Heart left ventricle (tissue), 16 donors: ENCODE data around the gene SKP1. TPM values are rescaled to one million over a fixed set of nuclear protein-coding genes. Genes with fewer than 3 reads are reported as not detected.

Source experiments
- ATAC-seq, 4 donors: fragments of 200-7000 bp; cut with Tn5 transposase; one replicate each; pipeline ENCODE4 v1.9.1; 2020 to 2022; ENCODE audit warnings: moderate library complexity in 4 of 4, mild to moderate bottlenecking in 3 of 4, moderate number of reproducible peaks in 1 of 4
- DNase-seq, 5 donors: peaks; one replicate each; pipeline ENCODE4 v3.0.0-alpha.2; 2020
- H3K27ac ChIP-seq, 12 donors: fragments of 200-600 bp; sonication (generic) in 4 of 12; one replicate each; pipeline versions ENCODE4 v1.5.0 to v1.8.0; 2016 to 2022; ENCODE audit warnings: mild to moderate bottlenecking in 2 of 12
- H3K27me3 ChIP-seq, 9 donors: fragments of 200-600 bp; sonication (generic) in 2 of 9; one replicate each; pipeline versions ENCODE4 v1.5.1 to v1.8.0; 2016 to 2022; ENCODE audit warnings: mild to moderate bottlenecking in 3 of 9
- H3K36me3 ChIP-seq, 9 donors: fragments of 200-600 bp; sonication (generic) in 2 of 9; one replicate each; pipeline versions ENCODE4 v1.5.0 to v1.8.0; 2018 to 2022; ENCODE audit warnings: mild to moderate bottlenecking in 2 of 9
- H3K4me1 ChIP-seq, 12 donors: fragments of 200-600 bp; sonication (generic) in 4 of 12; one replicate each; pipeline versions ENCODE4 v1.5.0 to v1.8.0; 2016 to 2022; ENCODE audit warnings: mild to moderate bottlenecking in 3 of 12
- H3K4me3 ChIP-seq, 12 donors: fragments of 200-600 bp; sonication (generic) in 4 of 12; one replicate each; pipeline versions ENCODE4 v1.5.0 to v1.8.0; 2017 to 2022; ENCODE audit warnings: mild to moderate bottlenecking in 9 of 12, moderate library complexity in 4 of 12
- H3K9me3 ChIP-seq, 12 donors: fragments of 200-600 bp; sonication (generic) in 4 of 12; one replicate each; pipeline versions ENCODE4 v1.5.0 to v1.8.0; 2016 to 2022; ENCODE audit warnings: mild to moderate bottlenecking in 1 of 12
- POLR2A ChIP-seq, 2 donors: fragments of 450-650 bp; IDR thresholded peaks; one replicate each; pipeline ENCODE4 v1.6.1; 2017; ENCODE audit warnings: antibody characterized with exemption in 2 of 2, mild to moderate bottlenecking in 2 of 2, moderate library complexity in 2 of 2
- WGBS, 4 donors: extraction: QIAGEN DNeasy Blood & Tissue Kit in 2 of 4; methylation state at CpG; one replicate each; pipeline versions ENCODE4 v1.1.5 to v1.1.7; 2013 to 2018; 5-methylcytosine and 5-hydroxymethylcytosine counted together
- intact Hi-C, 10 donors: fragments of 100-400 bp; cut with DNase I; formaldehyde crosslinking; loops; one replicate each; pipeline versions ENCODE4 v1.11.1 to v1.14.2; 2022
- polyA plus RNA-seq, 2 donors: library from polyadenylated mRNA; stranded (reverse); fragments of 200-250 nt; gene quantifications; one replicate each; pipeline ENCODE4 v1.2.3, GENCODE V29; 2013
- total RNA-seq, 9 donors: library from RNA; depleted of rRNA in 2 of 9; stranded (reverse); fragments of >200 nt in 2 of 9; fragmentation: NEBNext Ultra II Directional in 3 of 9; extraction: Animal tissue kit (Norgen Biotek cat#: 25700) in 3 of 9; gene quantifications; one replicate each; pipeline versions ENCODE4 v1.1.0 to v1.2.4, GENCODE V29; 2016 to 2023
- TF ChIP-seq, protein P1 (sequence below), 12 donors: fragments of 200-600 bp; sonication (generic) in 4 of 12; IDR thresholded peaks; one replicate each; pipeline versions ENCODE4 v1.5.0 to v1.8.0; 2018 to 2022; ENCODE audit warnings: antibody characterized with exemption in 12 of 12, mild to moderate bottlenecking in 5 of 12
- donor health status: ischemic (EF 13 %, LVEDD 7.1; RV severe dilation, severe dysfunction).
- donor health status: healthy with polysubstance abuse.
- donor health status: DM: no; HTN: yes; CAD: no.
- donor health status: DM: no; HTN: no; CAD: no.
- donor health status: ischemic (EF 25% LVEDD 6.9; RV normal size, moderate dysfunction).
- donor health status: ischemic (EF 25% LVEDD 5.7; RV mildly dilated, moderate dysfunction).
- donor health status: healthy.
- donor health status: DM: yes; HTN: yes; CAD: no.
- donor health status: ischemic (EF 35%, LVEDD 5.7; RV mildly dilated, moderate dysfunction).
- donor health status: nonischemic (EF 11% LVEDD 7.7; RV severe dilation, severe dysfunction).
- donor health status: DM: yes; HTN: yes; CAD: no.
- donor health status: PGD.
- donor health status: ischemic (EF 29% LVEDD 5.4; RV normal size, mild dysfunction).
- donor health status: nonischemic (EF 23%, LVEDD 6.1; RV moderate dilation, normal function).

SKP1 gene
- total and polyA plus RNA-seq, 11 donors: 175 to 1,085 (median 459) TPM

- TF ChIP-seq POLR2A (IDR thresholded peaks at IDR 0.05): no peak
- TF ChIP-seq, protein P1, sequence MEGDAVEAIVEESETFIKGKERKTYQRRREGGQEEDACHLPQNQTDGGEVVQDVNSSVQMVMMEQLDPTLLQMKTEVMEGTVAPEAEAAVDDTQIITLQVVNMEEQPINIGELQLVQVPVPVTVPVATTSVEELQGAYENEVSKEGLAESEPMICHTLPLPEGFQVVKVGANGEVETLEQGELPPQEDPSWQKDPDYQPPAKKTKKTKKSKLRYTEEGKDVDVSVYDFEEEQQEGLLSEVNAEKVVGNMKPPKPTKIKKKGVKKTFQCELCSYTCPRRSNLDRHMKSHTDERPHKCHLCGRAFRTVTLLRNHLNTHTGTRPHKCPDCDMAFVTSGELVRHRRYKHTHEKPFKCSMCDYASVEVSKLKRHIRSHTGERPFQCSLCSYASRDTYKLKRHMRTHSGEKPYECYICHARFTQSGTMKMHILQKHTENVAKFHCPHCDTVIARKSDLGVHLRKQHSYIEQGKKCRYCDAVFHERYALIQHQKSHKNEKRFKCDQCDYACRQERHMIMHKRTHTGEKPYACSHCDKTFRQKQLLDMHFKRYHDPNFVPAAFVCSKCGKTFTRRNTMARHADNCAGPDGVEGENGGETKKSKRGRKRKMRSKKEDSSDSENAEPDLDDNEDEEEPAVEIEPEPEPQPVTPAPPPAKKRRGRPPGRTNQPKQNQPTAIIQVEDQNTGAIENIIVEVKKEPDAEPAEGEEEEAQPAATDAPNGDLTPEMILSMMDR (IDR thresholded peaks at IDR 0.05): no peak
- Histone ChIP-seq H3K4me3 (no peak overlapping the region), H3K36me3 (peaks cover 0 to 100% (median 91%) of the 10 kb centered on the region in 9 donors), H3K4me1 (peaks cover 0 to 47% (median 28%) of the 10 kb centered on the region in 12 donors), H3K27me3 (no peaks in the 10 kb centered on the region), H3K27ac (no peak overlapping the region), H3K9me3 (no peaks in the 10 kb centered on the region)
- 90 to 95% (median 93%) methylated on average over 6 of the region's 6 CpGs for WGBS, 4 donors
- DNase-seq (no peak), ATAC-seq (no peak)
- intact Hi-C loops: loop anchor here in 2 of 10 donors (5.0 kb wide), 2 partner anchors 47 to 107 kb away; no protein-coding TSS in a partner anchor
These were observed 27.7 kb downstream of the SKP1 start for GRCh38 chr5:134148986-134149539.

DNA sequence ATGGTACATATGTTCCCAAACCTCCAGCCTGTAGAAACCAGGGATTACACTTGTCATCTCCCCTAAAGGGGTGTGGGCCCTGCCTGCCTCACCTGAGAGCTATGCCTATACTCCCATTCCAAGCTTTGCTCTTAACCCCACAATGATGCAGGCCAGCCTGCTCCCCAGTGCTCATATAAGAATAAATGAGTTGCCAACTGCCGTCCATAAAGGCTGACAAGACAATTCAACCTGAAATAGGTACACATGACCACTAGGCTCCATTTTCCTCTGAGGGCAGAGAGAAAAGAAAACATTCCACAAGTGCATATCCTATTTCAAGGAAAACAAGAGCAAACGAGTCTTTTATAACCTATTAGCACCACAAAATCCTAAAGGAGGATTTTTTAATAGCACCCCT, 28.4 kb downstream of the SKP1 start:
- ATAC-seq: no peak
- intact Hi-C loops: loop anchor here in 2 of 10 donors (5.0 kb wide), 2 partner anchors 46 to 106 kb away; no protein-coding TSS in a partner anchor
- Histone ChIP-seq H3K27me3 (no peaks in the 10 kb centered on the region), H3K27ac (no peak overlapping the region), H3K4me1 (peaks cover 0 to 47% (median 27%) of the 10 kb centered on the region in 12 donors), H3K36me3 (peaks cover 0 to 98% (median 89%) of the 10 kb centered on the region in 9 donors), H3K4me3 (no peak overlapping the region), H3K9me3 (no peaks in the 10 kb centered on the region)
- DNase-seq: no peak
- TF ChIP-seq POLR2A (IDR thresholded peaks at IDR 0.05): no peak
- TF ChIP-seq, protein P1 (IDR thresholded peaks at IDR 0.05): no peak
- 49 to 61% (median 54%) methylated on average over 2 of the region's 2 CpGs for WGBS, 4 donors

DNA sequence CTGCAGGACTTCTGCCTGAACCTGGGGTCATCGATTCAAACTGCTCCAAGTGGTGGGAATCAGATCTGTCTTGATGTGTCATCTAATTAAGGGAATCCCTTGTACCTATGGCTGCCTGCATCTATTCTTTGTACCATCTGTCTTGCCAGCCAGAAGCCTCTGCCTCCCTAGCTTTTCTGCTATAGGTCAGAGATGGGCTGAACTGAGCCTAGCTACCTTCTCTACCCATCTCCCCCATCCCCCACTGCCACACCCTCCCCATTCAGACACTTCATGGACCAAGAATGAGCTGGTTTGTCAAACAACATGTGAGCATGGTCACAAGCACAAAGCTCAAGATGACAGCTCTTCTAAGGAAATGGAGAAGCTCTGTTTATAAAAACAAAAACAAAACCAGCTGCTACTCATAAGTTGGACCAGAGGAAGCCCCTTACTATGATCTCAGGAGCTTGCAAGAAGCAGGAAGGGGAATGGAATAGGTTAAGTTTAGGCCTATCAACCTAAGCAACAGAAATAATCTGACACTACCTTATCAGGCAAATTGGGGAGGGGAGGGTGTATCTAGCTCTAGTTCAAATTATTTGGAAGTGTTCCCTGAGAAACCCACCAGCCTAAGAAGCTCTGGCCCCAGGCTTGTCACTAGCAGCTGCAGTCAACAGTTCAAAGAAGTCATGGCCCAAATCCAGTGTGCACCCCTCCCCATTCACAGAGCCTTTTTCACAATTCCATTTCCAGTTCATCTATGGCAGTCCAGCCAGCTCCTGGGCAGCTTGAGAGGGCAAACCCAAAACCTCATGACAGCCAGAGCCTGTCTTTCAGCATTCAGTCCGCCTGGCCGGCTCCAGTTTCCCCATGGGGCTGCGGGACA, 29.9 kb downstream of the SKP1 start:
- H3K36me3 ChIP-seq: peaks cover 0 to 95% (median 84%) of the 10 kb centered on the region in 9 donors
- ATAC-seq: no peak

More for the DNA sequence above, 29.9 kb downstream of the SKP1 start:
- intact Hi-C loops: loop anchor here in 4 of 10 donors (1.0 to 5.0 kb wide), 4 partner anchors 45 to 108 kb away; no protein-coding TSS in a partner anchor
- H3K4me3 ChIP-seq: no peak overlapping the region
- H3K4me1 ChIP-seq: peaks cover 0 to 46% (median 26%) of the 10 kb centered on the region in 12 donors
- no peak overlapping the region for H3K27ac ChIP-seq
- DNase-seq: no peak
- H3K9me3 ChIP-seq: no peaks in the 10 kb centered on the region
- H3K27me3 ChIP-seq: no peaks in the 10 kb centered on the region
- 70 to 87% (median 77%) methylated on average over 3 to 4 of the region's 4 CpGs for WGBS, 4 donors
- TF ChIP-seq, protein P1 (IDR thresholded peaks at IDR 0.05): no peak
- no peak for TF ChIP-seq POLR2A (IDR thresholded peaks at IDR 0.05)
